GM18519 (cell line): Measurements from ENCODE around the gene SLCO4A1.

Experiments
- ATAC-seq: cut with Tn5 transposase; IDR thresholded peaks from one replicate; pipeline ENCODE4 v1.9.1; 2021; ENCODE audit warnings: mild to moderate bottlenecking, moderate library complexity; ENCODE audit not compliant: unreplicated experiment, low FRiP score

Gene SLCO4A1, protein sequence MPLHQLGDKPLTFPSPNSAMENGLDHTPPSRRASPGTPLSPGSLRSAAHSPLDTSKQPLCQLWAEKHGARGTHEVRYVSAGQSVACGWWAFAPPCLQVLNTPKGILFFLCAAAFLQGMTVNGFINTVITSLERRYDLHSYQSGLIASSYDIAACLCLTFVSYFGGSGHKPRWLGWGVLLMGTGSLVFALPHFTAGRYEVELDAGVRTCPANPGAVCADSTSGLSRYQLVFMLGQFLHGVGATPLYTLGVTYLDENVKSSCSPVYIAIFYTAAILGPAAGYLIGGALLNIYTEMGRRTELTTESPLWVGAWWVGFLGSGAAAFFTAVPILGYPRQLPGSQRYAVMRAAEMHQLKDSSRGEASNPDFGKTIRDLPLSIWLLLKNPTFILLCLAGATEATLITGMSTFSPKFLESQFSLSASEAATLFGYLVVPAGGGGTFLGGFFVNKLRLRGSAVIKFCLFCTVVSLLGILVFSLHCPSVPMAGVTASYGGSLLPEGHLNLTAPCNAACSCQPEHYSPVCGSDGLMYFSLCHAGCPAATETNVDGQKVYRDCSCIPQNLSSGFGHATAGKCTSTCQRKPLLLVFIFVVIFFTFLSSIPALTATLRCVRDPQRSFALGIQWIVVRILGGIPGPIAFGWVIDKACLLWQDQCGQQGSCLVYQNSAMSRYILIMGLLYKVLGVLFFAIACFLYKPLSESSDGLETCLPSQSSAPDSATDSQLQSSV

DNA sequence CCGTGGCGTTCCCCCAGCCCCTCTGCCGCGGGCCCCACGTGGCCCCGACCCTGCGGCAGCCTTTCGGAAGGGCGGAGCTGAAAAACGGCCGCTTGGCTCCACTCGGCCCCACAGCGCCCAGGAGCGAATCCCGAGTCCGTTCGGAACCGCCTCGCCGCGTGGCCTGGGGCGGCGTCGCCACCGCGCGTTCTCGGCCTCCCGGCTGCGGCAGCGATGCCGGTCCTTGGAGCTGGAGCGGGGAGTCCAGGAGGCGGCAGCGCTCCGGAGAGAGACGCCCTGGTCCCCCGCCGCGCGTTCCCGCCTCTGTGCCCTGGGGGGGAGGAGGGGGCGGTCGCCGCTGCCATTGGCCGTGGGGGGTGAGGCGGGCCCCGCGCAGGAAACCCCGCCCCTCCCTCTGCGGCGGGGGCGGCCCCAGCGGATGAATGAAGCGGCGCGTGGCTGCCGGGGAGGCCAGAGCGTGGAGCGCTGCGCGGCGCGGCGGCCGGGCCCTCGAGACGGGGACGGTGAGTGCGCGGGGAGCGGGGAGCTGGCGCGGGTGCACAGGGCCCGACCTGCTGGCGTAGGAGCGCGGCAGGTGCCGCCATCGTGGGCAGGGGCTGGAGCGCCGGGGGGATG lies at the start of gene SLCO4A1:
SLCO4A1 (plus strand) TSS at position 453 of the 615 bp plus-strand sequence. CDS start 13,952 bp downstream, outside the sequence.
- no peak for ATAC-seq

DNA sequence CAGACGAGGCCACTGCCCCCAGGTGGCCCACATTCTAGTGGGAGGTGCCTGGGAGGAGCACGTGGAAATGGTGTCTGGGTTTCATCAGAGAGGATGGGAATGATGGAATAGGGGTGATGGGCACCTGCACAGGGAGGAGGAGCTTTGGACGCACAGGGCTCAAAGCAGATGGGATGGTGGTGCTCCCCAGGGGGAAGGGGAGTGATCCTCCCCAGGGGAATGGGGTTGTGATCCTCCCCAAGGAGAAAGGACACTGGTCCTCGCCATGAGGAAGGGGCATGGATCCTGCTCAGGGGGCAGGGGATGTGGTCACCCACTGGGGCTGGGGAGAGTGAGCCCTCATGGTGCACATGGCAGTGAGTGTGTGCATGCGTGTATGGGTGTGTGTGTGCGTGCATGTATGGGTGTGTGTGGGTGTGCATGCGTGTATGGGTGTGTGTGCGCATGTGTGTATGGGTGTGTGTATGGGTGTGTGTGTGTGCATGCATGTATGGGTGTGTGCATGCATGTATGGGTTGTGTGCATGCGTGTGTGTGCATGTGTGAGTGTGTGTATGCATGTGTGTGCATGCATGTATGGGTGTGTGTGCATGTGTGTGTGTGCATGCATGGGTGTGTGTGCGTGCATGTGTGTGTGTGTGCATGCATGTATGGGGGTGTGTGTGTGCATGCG lies 49.7 kb upstream of the SLCO4A1 start:
- no peak for ATAC-seq

DNA sequence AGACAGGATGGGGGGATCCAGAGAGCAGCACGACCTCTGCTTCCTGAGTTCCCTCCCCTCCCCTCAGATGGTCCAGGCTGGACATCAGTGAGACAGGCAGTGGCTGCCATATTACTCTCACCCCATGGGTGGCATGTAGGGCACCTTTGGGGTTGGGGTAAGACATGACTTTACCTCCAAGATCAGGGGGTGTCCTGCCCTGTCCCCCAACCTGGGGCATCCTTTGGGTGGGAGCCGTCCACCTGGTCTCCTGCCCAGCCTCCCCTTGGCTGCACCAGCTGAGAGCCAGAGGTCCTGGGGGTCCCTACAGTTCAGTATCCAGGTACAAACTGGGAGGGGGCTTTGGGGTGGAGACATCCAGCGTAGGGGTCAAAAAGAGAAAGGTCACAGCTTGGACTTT lies 48.7 kb upstream of the SLCO4A1 start:
- ATAC-seq: no peak

DNA sequence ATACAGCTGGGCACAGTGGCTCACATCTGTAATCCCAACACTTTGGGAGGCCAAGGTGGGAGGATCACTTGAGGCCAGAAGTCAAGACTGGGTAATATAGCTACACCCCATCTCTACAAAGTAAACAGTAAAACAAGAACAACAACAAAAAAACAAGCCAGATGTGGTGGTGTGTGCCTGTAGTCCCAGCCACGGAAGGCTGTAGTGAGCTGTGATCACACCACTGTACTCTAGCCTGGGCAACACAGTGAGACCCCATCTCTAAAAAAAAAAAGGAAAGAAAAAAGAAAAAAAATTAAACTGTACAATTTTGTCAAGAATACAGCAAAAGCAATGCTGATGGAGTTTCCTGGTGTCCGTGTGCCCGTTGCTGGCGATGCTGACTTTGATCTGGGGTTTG lies 47.2 kb upstream of the SLCO4A1 start:
- no peak for ATAC-seq

DNA sequence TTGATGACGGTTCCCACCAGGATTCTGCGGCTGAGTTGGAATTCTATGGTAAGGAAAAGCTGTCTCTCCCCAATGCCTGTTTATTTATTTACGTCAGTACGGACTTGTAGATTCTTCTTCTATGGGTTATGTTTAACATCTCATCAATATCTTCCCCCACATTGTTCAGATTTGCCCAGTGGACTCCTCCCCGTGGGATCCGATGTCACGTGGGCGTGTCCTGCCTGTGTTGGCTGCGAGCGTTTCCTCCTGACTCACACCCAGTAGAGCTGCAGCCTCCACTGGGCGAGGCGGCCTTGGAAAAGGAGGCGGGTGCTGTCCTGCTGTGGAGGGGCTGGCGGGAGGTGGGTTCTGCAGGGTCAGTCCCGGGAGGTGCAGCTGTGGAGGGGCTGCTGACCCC lies 46.8 kb upstream of the SLCO4A1 start:
- ATAC-seq: no peak

DNA sequence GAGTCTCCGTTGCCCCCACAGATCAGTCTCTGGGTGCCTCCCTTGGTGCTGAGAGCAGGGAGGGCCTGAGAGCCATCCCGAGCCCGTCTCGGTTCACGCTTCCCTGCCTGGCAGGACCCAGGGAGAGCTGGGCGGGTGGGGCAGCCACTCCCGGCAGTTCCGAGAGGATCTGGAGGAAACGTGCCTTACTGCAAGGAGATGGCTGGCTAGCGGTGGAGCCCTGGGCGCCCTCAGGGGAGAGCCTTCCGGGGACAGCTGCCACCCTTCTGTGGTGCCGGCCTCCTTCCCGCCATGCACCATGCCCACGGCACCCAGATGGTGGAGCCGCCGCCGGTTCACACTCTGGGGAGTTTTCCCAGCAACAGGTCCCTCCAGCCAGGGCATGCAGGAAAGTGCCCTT lies 45.8 kb upstream of the SLCO4A1 start:
- ATAC-seq: no peak

DNA sequence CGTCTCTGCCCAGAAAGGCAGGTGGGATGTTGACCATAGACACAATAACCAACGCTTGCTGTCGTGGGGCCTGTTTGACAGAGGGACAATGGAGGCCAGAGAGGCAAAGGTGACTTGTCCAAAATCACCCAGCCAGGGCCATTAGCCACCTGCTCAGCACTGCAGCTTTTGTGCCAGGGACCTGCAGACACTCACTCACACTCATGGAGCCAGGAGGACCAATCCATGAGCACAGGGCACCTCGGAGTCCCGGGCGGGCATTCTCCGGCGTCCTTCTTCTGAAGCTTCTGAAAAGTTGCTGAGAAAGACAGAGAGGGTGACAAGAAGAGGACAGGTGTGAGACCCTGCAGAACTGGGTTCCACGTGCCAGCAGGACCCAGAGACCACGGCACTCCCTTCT lies 45.4 kb upstream of the SLCO4A1 start:
- ATAC-seq: no peak

DNA sequence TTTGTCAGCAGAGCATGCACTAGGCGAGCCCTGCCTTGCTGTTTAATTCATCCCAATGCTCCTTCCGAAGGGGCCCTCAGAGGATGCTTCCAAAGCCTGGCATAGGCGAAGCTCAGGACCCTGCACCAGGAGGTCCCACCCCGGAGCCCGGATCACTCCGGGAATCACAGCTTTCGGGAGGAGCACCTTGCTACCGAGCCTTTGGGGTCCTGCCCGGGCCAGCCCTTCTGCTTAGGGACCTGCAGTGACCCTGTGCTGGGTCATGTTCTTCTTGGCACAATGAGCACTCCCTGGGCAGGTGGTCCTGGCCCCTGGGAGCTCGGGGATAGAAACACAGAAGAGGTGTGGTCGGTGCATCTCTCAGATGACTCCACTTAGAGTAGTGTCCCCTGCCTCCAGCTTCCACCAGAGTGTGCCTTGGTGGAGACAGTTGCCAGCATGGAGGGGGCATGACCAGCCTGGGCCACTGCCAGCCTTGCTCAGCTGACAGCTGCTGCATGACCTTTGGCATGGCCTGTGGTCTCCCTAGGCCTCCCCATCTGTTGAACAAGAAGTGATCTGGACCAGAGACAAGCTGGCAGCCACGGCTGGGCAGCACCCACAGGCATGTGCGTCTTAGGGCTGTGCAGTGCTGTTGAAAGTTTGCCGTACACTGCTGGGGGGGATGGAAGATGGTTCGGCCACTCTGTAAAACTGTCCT lies 44.7 kb upstream of the SLCO4A1 start:
- no peak for ATAC-seq

DNA sequence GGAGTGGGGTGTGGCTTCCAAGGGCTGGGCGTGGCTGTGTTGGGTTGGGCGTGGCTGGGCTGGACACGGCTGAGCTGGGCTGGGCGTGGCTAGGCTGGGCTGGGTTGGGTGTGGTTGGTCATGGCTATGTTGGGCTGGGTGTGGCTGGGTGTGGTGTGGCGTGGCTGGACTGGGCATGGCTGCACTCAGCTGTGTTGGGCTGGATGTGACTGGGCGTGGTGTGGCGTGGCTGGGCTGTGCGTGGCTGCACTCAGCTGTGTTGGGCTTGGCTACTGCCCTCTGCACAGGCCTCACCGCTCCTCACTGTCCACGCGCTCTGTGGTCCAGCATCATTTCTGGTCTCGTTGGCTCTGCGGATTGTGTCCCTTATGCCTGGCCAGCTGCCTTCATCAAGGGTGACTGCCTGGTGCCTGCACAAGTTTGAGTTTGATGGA lies 43.5 kb upstream of the SLCO4A1 start:
- ATAC-seq: no peak

DNA sequence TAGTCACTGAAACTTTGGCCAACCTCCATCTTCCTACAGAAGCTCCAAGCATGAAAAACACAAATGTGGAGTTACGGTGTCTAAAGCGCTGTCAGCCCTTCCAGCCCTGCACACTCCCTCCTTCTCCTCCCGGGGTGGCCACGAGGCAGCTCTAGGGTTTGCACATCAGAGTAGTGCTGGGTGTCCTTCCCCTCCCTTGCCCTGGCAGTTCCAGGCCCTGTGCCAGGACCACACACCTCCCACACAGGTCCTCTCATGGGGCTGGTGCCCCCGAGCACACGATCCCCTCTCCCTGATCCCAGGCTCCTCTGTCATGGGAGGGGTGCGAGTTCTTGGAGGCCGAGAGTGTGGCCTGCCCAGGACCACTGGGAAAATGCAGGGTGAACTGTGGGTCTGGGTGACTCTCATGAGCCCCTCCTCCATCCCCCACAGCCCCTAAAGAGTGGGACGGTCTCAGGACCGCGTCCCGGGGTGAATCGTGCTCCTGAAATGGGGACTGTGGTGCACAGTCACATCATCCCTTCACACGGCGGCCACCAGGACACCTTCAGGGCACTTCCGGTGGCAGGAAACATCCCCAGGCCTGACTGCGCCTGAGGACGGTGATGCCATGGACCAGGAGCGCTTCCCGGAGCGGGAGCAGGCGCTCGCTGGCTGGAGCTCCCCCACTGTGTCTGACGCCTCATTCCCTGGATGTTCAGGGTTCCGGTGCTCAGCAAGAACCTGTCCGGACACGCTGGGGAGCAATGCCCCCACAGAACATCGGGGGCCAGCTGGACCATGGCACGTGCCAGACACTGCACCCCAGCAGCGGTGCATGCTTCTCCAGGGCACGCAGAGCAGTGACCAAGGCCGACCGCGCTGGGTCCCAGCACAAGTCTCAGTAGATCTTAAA lies 42.8 kb upstream of the SLCO4A1 start:
- ATAC-seq: no peak

DNA sequence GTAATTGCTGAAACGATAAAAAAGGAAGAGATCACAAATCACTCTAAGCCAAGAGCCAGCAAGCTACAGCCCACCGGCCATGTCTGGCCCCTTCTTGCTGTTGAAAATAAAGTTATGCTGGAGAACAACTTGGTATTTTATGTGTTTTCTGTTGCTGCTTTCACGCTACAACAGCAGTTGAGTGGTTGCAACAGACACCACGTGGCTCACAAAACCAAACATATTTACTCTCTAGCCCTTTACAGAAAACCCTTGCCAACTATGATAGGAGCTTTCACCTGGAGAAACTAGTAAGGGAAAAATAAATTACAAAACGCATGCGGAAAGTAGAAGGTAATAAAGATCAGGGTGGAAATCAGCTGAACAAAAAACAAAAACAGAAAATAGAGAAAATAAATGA lies 41.1 kb upstream of the SLCO4A1 start:
- ATAC-seq: no peak

DNA sequence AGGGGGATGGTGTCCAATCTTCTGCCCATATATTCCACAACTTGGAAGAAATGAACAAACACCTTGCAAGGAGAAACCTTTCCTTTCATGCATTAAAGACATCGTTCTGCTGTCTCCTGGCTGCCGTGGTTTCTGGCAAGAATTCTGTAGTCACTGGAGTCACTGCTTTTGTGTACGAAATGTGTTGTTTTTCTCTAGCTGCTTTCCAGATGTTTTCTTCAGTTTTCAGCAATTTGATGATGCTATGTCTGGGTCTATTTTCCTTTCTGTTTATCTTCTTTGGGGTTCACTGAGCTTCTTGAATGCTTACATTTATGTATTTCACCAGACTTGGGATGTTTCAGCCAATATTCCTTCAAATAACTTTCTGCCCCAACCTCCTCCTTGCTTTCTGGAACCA lies 40.6 kb upstream of the SLCO4A1 start:
- no peak for ATAC-seq

DNA sequence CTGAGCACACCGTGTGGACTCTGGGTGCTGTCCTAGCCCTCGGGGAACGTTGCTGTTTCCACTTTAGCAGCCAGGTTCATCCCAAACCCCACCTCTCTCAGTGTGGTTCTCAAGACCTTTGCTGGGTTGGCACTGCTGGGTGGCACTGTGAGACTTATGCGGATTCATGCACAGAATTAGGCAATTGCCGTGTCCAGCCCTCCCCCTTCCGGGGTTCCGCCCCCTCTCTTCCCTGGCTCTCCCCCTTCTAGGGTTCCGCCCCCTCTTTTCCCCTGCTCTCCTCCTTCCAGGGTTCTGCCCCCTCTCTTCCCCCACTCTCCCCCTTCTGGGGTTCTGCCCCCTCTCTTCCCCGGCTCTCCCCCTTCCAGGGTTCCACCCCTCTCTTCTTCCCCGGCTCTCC lies 39.8 kb upstream of the SLCO4A1 start:
- ATAC-seq: no peak

DNA sequence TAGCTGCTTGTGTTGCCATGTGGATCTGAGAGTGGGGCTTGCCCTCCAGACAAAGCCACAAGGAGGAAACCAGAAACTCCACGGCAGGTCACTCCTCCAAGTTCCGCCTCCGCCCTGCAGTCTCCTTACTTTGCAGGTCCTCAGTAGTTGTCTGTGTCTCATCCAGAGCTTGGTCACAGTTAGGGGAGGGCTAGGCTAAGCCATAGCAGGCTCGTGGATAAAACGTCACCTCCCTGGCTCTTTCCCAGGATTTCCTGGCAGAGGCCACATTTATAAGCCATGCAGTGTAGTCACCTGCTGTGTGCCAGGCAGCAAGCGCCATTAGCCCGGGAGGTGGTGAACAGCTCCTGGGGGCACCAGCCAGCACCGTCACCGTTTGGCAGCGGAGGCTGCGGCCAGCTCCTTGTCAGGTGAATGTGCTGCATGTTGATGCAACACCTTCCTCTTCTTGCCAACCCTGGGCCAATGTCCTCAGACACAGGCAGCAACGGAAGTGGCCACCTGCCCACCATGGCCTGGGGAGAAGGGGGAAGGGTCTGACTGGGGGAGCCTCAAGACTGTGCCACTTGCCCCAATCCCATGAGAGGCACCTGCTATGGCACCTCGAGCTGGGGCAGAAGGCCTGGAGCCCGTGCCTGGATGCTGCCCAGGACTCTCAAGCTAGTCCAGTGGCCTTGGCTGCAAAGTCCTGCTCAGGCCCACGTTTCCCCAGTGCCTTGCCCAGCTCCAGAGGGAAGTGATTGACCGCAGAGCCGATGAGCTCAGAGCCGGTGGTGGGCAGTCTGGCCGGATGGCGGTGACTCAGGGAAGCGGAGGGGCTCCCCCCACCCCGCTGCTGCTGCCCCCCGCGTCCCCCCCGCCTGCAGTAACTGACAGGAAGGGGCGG lies 39.0 kb upstream of the SLCO4A1 start:
- ATAC-seq: no peak

DNA sequence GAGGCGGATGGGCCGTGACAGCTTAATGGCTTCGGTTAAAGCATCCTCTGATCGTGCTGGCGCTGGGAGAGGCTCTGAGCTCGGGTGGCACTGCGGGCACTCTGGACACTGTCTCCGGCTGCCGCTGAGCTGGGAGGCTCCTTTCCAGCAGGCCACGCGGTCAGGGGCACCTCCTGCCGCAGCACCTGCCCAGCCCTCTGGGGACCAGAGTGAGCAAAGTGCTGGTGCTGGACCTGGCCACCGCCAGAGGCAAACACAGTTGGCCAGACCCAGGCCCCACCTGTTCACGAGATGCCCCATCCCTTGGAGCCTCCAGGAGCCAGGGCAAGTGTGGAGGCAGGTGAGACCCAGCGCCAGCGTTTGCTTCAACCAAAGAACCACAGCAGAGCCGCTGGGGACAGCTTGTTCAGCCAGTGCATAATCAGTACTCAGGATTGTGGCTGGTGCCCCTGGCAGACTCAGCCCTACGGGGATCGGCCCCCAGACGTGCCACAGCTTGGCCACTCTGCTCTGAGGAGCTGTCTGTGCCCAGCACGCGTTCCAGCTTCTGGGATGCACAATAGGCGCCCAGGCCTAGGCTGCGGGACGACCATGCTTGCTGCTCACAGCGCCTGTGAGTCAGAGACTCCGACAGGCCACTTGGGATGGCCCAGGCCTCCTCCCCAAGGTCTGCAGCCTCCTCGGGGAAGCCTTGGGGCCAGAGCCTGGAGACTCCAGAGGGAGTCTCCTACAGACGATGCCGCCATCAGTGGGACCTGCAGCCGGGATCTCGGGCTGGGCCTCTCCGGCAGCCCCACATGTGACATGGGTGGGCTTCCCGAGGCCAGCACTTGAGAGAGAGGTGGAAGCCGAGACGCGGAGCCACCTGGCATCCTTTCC lies 38.2 kb upstream of the SLCO4A1 start:
- ATAC-seq: no peak

DNA sequence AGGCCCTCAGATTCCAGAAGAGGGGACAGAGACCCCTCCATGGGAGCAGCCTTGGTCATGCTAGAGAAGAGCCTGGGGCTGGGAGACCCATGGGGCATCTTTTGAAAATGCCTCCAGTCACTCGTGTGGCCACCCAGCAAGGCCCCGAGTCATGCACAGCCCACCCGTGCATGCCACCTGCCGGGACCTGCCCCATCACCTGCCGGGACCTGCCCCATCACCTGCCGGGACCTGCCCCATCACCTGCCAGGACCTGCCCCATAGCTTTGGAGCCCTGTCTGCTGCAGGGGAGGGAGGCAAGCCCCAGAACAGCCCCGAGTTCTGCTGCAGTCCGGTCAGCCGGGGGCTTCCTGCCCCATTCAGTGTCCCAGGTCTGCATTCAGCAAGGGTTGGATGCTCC lies 37.5 kb upstream of the SLCO4A1 start:
- ATAC-seq: no peak

DNA sequence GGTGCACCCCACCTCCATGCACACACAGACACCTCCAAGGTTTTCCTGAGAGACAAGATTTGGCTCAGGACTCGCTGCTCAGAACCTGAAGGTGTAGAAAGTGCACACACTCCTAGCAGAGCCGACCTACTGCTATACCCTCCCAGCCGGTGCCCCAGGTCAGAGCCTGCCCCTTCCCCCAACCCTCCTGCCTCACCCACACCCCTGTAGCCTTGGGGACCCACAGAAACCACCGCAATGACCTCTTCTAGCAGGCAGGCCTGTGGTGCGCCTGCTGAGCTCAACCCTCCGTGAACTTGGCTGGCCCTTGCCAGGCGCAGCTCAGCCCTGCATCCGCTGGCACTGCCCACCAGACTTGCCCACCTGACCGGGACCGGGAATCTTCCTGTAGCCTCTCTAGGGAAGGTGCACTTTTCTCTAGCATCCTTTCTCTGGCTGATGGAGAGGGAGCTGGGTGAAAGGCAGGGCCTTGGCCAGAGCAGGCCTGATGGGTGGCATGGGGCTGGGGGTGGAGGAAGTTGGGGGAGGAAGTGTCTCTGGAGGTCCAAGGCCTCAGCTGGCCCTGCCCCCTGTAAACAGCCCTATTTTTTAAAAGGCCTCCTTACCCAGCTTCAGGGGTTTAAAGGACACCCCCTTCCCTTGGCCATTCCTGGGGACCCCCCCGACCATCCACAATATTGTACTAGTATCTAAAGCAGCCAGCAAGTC lies 36.9 kb upstream of the SLCO4A1 start:
- ATAC-seq: no peak
